ENCODE measurements around the gene WHRN.

Gene WHRN

GRCh38 chr9:114400219-114400618 lies 105.1 kb downstream of the WHRN start:
- Histone ChIP-seq H3K4me1 (no peaks in the 10 kb centered on the region), H3K27me3 (no peaks in the 10 kb centered on the region), H3K36me3 (no peaks in the 10 kb centered on the region), H3K4me3 (ENCODE audit: low read depth, low read length) (no peak overlapping the region), H3K9me3 (no peaks in the 10 kb centered on the region)
- TF ChIP-seq CTCF (IDR thresholded peaks at IDR 0.05; ENCODE audit: low read depth, low read length): no peak
- no peak for DNase-seq

- TF ChIP-seq CTCF (IDR thresholded peaks at IDR 0.05; ENCODE audit: low read depth, low read length): no peak
- no peak for DNase-seq
- H3K36me3 ChIP-seq: no peaks in the 10 kb centered on the region
- H3K27me3 ChIP-seq: no peaks in the 10 kb centered on the region
- H3K4me3 ChIP-seq (ENCODE audit: low read depth, low read length): no peak overlapping the region
- H3K9me3 ChIP-seq: no peaks in the 10 kb centered on the region
- no peaks in the 10 kb centered on the region for H3K4me1 ChIP-seq
Observed at GRCh38 chr9:114399381-114399780, 105.9 kb downstream of the WHRN start.

- no peaks in the 10 kb centered on the region for H3K27me3 ChIP-seq
- H3K4me1 ChIP-seq: no peaks in the 10 kb centered on the region
- TF ChIP-seq CTCF (IDR thresholded peaks at IDR 0.05; ENCODE audit: low read depth, low read length): no peak
- H3K4me3 ChIP-seq (ENCODE audit: low read depth, low read length): peak overlapping the region; percentile 65
- no peaks in the 10 kb centered on the region for H3K9me3 ChIP-seq
- no peaks in the 10 kb centered on the region for H3K36me3 ChIP-seq
- DNase-seq: peak; percentile 98
Observed at GRCh38 chr9:114397848-114398605, 107.2 kb downstream of the WHRN start.

- Histone ChIP-seq H3K4me3 (ENCODE audit: low read depth, low read length) (peak overlapping the region; percentile 65), H3K9me3 (no peaks in the 10 kb centered on the region), H3K27me3 (no peaks in the 10 kb centered on the region), H3K36me3 (no peaks in the 10 kb centered on the region), H3K4me1 (no peaks in the 10 kb centered on the region)
- DNase-seq: no peak
- no peak for TF ChIP-seq CTCF (IDR thresholded peaks at IDR 0.05; ENCODE audit: low read depth, low read length)
Observed at GRCh38 chr9:114397219-114397847, 107.9 kb downstream of the WHRN start.

- DNase-seq: no peak
- Histone ChIP-seq H3K36me3 (no peaks in the 10 kb centered on the region), H3K4me1 (no peaks in the 10 kb centered on the region), H3K4me3 (ENCODE audit: low read depth, low read length) (peak overlapping the region; percentile 65), H3K27me3 (no peaks in the 10 kb centered on the region), H3K9me3 (no peaks in the 10 kb centered on the region)
- TF ChIP-seq CTCF (IDR thresholded peaks at IDR 0.05; ENCODE audit: low read depth, low read length): no peak
Observed at GRCh38 chr9:114396558-114397218, 108.6 kb downstream of the WHRN start.

GRCh38 chr9:114395768-114396167 lies 109.5 kb downstream of the WHRN start:
- no peaks in the 10 kb centered on the region for H3K27me3 ChIP-seq
- no peaks in the 10 kb centered on the region for H3K36me3 ChIP-seq
- DNase-seq: no peak
- H3K9me3 ChIP-seq: no peaks in the 10 kb centered on the region
- no peak overlapping the region for H3K4me3 ChIP-seq (ENCODE audit: low read depth, low read length)
- TF ChIP-seq CTCF (IDR thresholded peaks at IDR 0.05; ENCODE audit: low read depth, low read length): no peak
- H3K4me1 ChIP-seq: no peaks in the 10 kb centered on the region
